Fibroblast of skin of scalp (primary cell): ENCODE measurements around the gene KRTAP4-3.
A peak's percentile ranks its signal among the peaks of the same experiment; 100 is the strongest.
"Not testable (repeated sequence)": the region's sequence is repeated elsewhere in the genome, so short reads cannot be mapped to it uniquely, and the experiment has no call there.

Experiments used
- DNase-seq: peaks from one replicate; pipeline ENCODE4 v3.0.0-alpha.2; 2013

Gene KRTAP4-3

DNA sequence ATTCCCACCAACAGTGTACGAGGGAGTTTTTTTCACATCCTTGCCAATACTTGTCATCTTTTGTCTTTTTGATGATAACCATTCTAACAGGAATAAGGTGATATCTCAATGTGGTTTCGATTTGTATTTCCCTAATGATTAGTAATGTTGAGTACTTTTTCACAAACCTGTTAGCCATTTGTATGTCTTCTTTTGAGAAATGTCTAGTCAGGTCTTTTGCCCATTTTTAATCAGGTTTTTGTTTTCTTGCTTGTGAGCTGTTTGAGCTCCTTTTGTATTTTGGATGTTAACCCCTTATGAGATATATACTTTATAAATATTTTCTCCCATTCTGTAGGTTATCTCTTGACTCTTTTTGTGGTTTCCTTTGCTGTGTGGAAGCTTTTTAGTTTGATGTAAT is 16.5 kb downstream of the KRTAP4-3 start:
- DNase-seq = no peak

DNA sequence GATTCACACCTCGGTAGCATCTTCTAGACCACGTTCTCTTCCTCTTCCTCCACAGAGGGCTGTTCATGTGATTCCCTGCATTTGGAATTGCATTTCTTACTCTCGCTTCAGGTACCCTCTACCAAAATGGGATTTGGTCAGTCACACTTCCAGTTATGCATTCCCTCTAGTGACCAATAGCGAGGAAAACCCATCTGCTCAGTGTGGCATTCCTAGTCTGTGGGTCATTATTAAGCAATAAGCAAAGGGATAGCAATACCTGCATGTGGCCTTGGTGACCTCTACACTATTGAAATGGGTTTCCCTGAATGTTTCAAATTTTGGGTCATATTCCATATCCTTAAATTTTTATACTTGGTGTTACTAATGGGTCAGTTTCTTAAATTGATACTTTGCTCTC is 18.0 kb downstream of the KRTAP4-3 start:
- DNase-seq = no peak

DNA sequence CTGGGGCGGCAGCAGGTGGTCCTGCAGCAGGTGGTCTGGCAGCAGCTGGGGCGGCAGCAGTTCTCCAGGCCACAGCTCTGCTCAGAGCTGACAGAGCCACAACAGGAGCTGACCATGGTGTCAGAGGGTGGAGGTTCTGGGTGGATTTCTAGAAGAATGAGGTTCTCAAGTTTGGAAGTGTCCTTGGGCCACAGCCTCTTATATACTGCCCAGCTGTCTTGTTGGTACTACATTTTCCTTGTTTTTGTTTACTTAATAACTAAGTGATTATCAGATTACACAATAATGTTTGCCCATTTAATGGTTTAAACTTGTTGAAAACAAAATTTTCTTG is 18.4 kb downstream of the KRTAP4-3 start, which contains the start of gene KRTAP4-5:
KRTAP4-5 (minus strand) TSS at position 174 of the 334 bp plus-strand sequence; CDS start at position 116, 58 bp downstream.
- DNase-seq = no peak

DNA sequence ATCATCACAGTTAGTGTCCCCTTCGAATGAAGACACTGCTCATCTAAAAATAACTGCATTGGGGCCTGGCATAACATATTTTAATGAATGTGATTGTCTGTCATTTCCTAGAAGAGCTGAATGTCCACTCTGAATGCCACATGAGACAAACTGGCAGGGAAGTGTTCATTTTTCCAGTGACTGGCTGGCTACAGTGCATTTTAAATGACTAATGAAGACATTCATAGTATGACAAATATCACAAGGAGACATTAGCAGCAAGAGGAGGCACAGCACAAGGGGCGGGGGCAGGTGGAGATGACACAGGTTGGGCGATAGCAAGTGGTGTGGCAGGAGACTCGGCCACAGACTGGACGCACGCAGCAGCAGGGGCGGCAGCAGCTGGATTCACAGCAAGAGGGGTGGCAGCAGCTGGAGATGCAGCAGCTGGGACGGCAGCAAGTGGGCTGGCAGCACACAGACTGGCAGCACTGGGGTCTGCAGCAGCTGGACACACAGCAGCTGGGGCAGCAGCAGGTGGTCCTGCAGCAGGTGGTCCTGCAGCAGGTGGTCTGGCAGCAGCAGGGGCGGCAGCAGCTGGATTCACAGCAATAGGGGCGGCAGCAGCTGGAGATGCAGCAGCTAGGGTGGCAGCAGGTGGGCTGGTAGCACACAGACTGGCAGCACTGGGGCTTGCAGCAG is 18.9 kb downstream of the KRTAP4-3 start:
- DNase-seq = not testable (repeated sequence)

DNA sequence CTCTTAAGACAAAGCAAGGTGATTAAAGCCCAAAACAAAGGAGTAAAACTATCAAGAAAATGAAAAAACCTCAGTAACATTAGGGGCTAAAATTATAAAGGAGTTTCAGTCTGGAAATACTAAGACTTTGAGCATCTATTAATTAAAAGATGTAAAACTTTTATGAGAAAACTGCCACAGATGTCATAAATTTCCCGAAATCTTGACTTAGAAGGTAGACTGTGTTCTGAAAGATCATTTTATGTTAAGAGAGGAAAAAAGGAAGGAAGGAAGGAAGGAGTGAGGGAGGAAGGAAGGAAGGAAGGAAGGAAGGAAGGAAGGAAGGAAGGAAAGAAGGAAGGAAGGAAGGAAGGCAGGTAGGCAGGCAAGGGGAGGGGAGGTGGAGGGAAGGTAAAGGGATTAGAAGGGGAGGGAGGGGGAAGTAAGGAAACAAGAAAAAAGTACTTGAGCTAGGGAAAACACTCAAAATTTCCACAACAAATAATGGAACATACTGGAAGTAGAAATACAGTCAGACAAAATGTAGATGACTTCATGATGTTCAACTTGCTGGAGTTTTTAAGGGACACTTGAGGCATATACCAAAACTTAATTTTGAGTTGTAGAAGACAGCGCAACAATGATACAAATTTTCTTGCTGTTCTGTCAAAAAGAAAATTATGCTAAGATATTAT is 20.4 kb downstream of the KRTAP4-3 start:
- DNase-seq = no peak

DNA sequence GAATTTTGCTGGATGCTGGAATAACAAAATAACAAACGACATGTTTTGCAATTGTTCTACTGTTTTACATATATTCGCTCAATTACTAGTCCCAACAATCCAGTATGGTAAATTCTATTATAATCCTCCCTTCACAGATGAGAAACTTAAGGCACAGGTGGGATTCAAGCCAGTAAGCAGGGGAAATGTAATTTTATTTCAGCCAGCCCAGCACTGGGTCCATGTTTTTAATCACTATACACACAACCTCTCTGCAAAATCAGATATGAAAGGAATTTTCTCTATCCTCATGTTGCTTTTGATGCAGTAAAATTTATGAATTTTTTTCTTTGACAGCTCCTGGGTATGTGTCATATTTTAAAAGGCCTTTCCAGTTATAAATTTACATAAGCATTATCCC is 22.8 kb downstream of the KRTAP4-3 start:
- no peak for DNase-seq

DNA sequence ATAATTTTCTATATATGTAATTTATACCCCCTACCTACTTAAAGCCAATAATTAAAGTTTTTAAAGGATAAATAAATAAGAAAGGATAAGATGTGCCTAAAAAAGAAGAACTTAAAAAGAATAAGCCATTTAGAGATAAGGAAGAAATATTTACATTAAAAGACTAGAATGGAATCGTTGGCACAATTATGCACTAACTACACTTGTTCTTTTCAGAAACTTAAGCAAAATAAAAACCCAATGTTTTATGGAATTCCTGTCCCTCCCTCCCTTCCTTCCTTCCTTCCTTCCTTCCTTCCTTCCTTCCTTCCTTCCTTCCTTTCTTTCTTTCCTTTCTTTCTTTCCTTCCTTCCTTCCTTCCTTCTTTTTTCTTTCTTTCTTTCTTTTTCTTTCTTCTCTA is 23.2 kb downstream of the KRTAP4-3 start:
- no peak for DNase-seq

DNA sequence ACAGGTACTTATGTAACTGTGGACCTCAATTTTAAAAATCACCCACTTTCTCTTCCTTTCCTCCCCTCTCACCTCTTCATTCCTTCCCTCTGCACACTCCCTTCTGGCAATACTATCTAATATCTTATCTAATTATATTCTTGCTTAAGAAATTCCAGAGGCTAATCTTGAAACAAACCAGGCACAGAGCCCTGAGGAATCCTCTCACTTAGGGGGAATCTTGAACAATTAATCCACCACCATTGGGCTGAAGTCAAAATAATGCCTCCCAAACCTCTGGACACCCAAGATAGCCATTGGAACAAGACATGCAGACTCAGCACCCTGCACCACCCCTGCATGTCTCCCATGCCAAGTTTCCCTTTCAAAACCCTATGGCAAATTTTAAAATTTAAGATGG is 26.7 kb downstream of the KRTAP4-3 start:
- DNase-seq = no peak

DNA sequence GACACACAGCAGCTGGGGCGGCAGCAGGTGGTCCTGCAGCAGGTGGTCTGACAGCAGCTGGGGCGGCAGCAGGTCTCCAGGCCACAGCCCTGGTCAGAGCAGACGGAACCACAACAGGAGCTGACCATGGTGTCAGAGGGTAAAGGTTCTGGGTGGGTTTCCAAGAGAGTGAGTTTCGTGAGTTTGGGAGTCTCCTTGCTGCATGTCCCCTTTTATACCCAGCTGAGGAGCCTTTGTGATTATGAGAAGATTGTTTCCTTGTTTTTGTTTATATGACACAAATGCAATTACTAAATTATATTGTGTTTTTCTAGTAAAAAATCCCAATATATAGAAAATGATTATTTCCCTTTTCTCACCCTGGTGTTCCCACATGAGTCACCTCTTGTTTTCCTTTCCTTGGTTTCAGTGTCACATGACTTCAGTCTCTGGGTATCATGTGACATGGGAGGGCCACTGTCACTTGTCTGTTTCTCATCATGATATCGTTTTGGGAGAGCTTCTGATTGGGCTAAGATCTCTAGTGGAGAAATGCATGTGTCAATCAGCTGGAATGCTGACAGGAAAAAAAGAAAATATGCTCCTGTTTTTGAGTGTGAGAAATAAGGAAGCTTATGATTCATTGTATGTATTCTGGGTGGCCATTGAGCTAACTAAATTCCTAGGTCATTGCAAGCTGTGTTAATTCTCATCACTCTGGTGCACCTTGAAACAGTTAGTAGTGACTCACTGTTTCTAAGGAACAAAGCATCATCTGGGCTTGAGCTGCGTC is 27.5 kb downstream of the KRTAP4-3 start, which contains the start of gene KRTAP4-6:
KRTAP4-6 (minus strand) TSS at position 185 of the 772 bp plus-strand sequence; CDS start at position 128, 57 bp downstream.
- DNase-seq = peak; percentile 92

DNA sequence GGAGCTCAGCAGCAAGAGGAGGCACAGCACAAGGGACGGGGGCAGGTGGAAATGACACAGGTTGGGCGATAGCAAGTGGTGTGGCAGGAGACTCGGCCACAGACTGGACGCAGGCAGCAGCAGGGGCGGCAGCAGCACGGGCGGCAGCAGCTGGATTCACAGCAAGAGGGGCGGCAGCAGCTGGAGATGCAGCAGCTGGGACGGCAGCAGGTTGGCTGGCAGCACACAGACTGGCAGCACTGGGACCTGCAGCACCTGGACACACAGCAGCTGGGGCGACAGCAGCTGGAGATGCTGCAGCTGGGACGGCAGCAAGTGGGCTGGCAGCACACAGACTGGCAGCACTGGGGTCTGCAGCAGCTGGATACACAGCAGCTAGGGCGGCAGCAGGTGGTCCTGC is 28.2 kb downstream of the KRTAP4-3 start:
- DNase-seq = not testable (repeated sequence)

DNA sequence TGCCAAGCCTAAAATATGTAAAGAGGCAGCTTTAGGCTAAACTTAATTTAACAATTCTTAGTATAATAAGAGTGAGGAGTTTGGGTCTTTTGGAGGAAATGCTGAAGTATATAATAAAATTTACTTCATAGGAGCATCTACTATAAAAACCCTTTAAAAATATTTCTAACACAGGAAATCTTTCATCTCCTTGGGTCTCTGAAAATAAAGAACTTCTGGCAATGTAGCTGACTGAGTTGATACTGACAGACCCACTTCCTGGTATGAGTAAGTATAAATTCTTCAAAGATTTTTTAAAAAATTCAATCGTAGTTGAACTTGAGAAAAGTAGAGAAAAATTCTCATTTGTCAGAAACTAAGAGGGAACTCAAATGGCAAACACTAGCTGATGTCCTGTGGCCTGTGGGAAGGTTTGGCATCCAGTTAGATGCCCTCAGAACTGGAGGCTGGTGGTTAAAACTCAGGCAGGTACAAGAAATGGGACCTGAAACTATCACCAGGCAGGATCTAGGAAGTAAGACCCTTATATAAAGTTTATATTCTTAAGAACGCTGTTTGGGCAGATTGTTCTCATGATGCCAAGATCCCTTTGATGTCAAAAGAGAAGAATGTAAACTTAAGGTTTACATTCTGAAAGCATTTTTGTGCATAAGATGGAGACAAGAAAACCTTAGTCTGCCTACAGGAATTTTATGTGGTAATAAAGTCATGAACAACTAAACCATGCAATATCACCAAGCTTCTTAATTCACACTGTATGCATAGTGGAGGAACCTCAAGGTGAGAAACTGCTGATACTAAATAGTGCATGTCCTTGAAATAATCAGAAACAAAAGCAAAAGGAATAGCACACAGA is 33.9 kb downstream of the KRTAP4-3 start:
- peak; percentile 14 for DNase-seq

DNA sequence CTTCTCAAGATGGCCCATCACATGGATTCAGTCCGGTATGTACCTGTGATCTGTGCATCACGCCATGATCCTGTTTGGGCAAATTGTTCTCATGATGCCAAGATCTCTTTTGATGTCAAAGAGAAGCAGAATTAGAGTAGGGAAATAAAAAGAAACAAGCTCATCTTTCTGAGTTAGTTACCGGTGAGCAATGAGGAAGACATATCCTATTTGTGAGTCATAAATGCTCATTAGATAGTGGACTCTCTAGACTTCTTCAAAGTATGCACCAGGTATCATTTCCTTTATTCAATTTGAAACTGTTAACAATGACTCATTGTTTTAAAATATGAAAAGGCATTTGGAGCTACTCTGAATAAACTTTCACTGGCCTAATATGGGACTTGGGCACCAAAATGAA is 36.0 kb downstream of the KRTAP4-3 start:
- DNase-seq = no peak

DNA sequence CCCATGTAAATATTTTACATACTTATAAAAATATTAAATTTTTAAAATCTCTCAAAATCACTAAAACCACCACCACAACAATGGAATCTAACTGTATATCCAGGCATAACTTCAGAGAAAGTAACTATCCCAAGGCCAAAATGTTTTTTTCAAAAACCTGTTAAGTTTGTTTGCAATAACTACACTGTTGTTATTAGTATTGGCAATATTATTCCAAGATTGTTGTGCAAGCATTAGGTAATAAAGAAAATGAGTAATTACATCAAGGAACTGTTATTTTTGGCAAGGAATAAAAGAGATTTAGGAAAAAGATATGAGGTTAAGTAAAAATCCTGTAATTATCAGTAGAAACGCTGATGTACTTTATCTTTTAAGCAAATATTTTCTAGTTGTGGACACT is 40.6 kb downstream of the KRTAP4-3 start:
- no peak for DNase-seq

DNA sequence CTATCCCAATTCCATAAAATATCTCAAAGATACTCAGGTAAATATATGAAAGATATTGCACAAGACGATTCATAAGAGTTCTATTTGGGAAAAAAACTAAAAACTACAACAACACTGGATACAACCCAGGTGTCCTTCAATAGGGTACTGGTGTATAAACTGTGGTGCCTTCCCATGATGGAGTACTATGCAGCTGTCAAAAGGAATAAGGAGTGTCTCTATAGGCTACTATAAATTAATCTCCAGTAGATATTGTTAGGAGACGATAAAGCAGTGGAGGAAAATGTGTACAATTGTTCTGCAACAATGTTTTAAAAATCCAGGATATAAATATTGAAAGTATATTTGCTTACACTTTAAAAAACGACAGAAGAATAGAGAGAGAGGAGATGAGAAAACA is 41.6 kb downstream of the KRTAP4-3 start:
- DNase-seq = no peak

DNA sequence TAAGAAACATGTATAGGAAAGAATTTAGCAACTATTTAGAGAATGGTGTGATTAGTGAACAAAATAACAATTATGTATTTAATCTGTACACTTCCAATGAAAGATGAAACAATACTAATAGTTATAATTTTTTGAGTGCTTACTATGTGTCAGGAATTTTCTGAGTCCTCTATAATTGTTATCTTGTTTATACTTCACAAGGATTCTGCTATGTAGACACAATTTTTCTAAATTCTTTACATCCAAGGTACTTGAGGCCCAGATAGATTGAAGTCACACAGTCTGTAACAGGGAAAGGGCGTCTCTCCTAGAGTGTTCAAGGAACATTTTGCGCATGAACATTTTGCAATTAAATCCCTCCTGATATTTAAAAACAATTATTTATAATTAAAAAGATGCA is 43.0 kb downstream of the KRTAP4-3 start:
- no peak for DNase-seq

DNA sequence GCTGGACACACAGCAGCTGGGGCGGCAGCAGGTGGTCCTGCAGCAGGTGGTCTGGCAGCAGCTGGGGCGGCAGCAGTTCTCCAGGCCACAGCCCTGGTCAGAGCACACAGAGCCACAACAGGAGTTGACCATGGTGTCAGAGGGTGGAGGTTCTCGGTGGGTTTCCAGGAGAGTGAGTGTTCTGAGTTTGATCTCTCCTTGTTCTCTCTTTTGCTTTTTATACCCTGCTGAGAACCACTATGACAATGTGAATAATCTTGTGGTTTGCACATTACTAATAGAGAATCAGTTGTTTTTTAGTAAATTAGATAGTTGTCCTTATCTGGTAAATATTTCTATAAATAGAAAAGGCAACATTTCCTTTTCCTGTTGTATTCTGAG is 44.0 kb downstream of the KRTAP4-3 start, which contains the start of gene KRTAP4-12:
KRTAP4-12 (minus strand) TSS at position 192 of the 381 bp plus-strand sequence; CDS start at position 132, 60 bp downstream.
- DNase-seq = not testable (repeated sequence)

DNA sequence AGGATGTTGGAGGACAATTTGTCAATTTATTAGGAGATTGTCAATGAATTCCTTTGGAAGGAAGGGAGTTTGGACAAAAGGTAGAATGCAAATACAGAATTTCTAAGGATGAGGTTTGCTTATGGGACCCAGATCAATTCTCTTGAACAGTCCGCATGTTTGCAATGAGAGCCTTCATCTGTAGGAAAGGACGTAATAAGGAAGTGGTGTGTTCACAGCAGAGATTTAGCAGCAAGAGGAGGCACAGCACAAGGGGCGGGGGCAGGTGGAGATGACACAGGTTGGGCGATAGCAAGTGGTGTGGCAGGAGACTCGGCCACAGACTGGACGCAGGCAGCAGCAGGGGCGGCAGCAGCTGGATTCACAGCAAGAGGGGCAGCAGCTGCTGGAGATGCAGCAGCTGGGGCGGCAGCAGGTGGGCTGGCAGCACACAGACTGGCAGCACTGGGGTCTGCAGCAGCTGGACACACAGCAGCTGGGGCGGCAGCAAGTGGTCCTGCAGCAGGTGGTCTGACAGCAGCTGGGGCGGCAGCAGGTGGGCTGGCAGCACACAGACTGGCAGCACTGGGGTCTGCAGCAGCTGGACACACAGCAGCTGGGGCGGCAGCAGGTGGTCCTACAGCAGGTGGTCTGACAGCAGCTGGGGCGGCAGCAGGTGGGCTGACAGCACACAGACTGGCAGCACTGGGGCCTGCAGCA is 44.6 kb downstream of the KRTAP4-3 start:
- not testable (repeated sequence) for DNase-seq

DNA sequence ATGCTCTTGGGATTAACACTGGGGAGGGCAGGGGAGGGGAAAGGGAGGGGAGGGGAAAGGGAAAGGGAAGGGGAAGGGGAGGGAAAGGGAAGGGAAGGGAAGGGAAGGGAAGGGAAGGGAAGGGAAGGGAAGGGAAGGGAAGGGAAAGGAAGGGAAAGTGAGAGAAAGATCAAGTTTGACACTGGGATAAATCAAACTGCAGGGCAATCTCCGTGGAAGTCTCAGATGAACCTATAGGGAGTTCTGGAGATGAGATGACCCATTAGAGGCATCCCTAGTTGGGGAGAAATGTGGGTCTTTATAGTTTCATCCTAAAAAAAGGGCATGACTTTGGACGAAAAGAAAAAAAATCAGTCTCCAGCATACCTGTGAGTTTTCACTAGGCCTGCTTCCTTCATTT is 46.3 kb downstream of the KRTAP4-3 start:
- DNase-seq = no peak

DNA sequence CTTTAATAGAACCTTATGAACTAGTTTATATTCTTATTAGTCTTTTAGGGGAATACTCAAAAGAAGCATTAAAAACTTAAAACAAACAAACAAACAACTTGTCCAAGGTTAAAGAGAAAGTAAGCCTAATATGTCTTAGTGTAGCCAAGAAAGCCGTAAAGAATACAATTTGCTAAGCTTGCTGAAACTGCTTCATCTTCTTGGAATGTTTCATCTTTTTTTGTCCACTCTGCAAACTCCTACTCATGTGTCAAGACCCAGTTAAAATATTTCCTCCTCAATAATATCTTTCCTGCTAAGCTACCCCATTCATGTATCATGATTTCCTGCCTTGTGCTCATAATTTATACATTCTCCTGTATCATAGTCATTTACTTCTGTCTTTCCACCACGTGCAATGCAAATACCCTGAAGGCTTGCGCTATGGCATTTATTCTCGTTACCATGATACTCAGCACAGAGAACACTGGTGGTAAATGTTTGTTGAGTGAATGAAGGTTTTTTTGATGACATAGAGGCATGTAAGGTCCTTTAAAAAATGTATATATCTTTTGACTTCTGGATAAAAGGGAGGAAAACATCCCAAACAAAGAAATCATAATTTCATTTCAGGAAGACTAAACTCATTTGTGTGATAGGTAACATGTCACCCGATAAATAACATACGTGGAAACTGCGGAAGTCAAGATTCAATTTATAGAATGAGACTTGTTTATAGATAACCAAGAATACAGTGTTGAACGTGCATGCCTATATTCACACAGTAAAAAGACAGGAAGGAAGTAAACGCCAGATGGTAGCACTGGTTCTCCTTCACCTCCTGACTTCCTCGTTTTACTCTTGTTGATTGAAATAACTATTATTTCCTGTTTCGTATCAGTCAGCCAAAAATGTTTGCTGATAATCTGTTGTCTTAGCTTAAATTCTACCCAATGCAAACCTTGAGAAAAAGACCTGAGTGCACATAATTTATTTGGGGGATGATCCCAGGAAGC is 48.0 kb downstream of the KRTAP4-3 start:
- DNase-seq = peak; percentile 32

DNA sequence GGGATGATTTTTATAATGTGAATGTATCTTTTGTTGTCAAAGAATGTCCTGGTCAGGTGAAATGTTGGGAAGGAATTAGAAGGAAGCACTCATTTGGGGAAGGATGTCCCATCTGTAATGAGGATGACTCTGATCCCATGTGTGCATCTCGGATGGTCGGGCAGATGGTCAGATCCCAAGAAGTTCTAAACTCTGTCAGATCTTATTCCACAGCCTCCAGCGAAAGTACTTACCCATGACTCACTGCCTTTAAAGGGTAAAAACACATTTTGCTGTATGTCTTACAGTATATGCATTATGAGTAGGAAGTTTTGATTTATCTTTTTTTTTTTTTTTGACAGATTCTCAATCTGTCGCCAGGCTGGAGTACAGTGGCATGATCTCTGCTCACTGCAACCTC is 49.3 kb downstream of the KRTAP4-3 start:
- DNase-seq = peak; percentile 45
